Muscle of leg (tissue), 11 donors: ENCODE measurements around the gene COL6A1. TPM values are rescaled to one million over a fixed set of nuclear protein-coding genes. Genes with fewer than 3 reads are reported as not detected.

ENCODE experiments used
- DNase-seq: peaks from one replicate; pipeline ENCODE4 v3.0.0; 2013
- H3K27ac ChIP-seq: one replicate; pipeline ENCODE4 v1.5.1; 2013; ENCODE audit warnings: mild to moderate bottlenecking, low read length, control low read depth
- H3K27me3 ChIP-seq: one replicate; pipeline ENCODE4 v1.6.1; 2013; ENCODE audit warnings: low read length; ENCODE audit not compliant: control insufficient read depth, insufficient read depth
- H3K36me3 ChIP-seq: one replicate; pipeline ENCODE4 v1.6.1; 2013; ENCODE audit warnings: low read length; ENCODE audit not compliant: control insufficient read depth, insufficient read depth
- H3K4me1 ChIP-seq: one replicate; pipeline ENCODE4 v1.6.1; 2013; ENCODE audit warnings: low read length; ENCODE audit not compliant: control insufficient read depth, insufficient read depth
- H3K4me3 ChIP-seq: one replicate; pipeline ENCODE4 v1.5.1; 2013; ENCODE audit warnings: low read length, control low read depth
- H3K9me3 ChIP-seq: replicated peaks from 2 replicates; pipeline ENCODE4 v1.6.1; 2013; ENCODE audit warnings: low read depth, low read length; ENCODE audit not compliant: control insufficient read depth
- WGBS: methylation state at CpG from one replicate; pipeline ENCODE4 v1.1.5; 2013; ENCODE audit warnings: missing lambda C conversion rate; ENCODE audit not compliant: insufficient coverage; 5-methylcytosine and 5-hydroxymethylcytosine counted together
- polyA plus RNA-seq, 8 donors: library from polyadenylated mRNA; unstranded; fragments of 120-200 nt; gene quantifications; one replicate each; pipeline versions ENCODE4 v1.2.1 to v1.2.3, GENCODE V29; 2013; ENCODE audit warnings: inconsistent platforms in 1 of 8, low replicate concordance in 1 of 8; ENCODE audit not compliant: insufficient read length in 8 of 8, insufficient read depth in 1 of 8
- total RNA-seq: library from RNA; stranded (reverse); fragments of 120-200 nt; gene quantifications from one replicate; pipeline ENCODE4 v1.2.4, GENCODE V29; 2013

The COL6A1 gene
- total and polyA plus RNA-seq, 9 donors = 292 to 750 (median 533) TPM

DNA sequence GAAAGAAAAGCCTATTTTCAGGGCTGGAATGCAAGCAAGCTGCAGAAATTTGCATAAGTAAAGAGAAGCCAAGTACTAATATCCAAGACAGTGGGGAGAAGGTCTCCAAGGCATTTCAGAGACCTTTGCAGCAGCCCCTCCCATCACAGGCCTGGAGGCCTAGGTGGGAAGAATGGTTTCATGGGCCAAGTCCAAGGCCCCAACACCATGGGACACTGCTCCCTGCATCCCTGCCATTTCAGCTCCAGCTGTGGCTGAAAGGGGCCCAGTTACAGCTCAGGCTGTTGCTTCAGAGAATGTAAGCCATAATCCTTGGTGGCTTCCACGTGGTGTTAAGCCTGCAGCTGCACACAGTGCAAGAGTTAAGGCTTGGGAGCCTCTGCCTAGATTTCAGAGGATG, 16.9 kb upstream of the COL6A1 start:
- WGBS = 27% methylated on average over 1 of the region's 1 CpG
- H3K27ac ChIP-seq = no peak overlapping the region
- no peak overlapping the region for H3K4me3 ChIP-seq
- peaks cover 6% of the 10 kb centered on the region for H3K9me3 ChIP-seq
- H3K4me1 ChIP-seq = peaks cover 2% of the 10 kb centered on the region
- H3K36me3 ChIP-seq = no peaks in the 10 kb centered on the region
- DNase-seq = peak; percentile 74
- no peaks in the 10 kb centered on the region for H3K27me3 ChIP-seq

DNA sequence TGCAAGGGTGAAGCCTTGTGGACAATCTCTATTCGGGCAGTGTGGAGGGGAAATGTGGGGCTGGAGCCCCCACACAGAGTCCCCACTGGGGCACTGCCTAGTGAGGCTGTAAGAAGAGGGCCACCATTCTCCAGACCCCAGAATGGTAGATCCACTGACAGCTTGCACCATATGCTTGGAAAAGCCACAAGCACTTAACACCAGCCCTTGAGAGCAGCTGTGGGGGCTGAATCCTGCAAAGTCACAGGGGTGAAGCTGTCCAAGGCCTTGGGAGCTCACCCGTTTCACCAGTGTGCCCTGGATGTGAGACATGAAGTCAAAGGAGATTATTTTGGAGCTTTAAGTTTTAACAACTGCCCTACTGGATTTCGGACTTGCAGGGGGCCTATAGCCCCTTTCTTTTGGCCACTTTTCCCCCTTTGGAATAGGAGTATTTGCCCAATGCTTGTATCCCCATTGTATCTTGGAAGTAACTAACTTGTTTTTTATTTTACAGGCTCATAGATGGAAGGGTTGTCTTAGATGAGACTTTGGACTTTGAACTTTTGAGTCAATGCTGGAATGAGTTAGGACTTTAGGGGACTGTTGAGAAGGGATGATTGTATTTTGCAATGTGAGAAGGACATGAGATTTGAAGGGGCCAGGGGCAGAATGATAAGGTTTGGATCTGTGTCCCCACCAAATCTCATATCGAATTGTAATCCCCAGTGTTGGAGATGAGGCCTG, 16.3 kb upstream of the COL6A1 start:
- no peaks in the 10 kb centered on the region for H3K27me3 ChIP-seq
- H3K9me3 ChIP-seq = peaks cover 6% of the 10 kb centered on the region
- 60% methylated on average over 3 of the region's 4 CpGs for WGBS
- DNase-seq = no peak
- no peaks in the 10 kb centered on the region for H3K36me3 ChIP-seq
- H3K4me1 ChIP-seq = peaks cover 6% of the 10 kb centered on the region
- no peak overlapping the region for H3K4me3 ChIP-seq
- H3K27ac ChIP-seq = no peak overlapping the region

DNA sequence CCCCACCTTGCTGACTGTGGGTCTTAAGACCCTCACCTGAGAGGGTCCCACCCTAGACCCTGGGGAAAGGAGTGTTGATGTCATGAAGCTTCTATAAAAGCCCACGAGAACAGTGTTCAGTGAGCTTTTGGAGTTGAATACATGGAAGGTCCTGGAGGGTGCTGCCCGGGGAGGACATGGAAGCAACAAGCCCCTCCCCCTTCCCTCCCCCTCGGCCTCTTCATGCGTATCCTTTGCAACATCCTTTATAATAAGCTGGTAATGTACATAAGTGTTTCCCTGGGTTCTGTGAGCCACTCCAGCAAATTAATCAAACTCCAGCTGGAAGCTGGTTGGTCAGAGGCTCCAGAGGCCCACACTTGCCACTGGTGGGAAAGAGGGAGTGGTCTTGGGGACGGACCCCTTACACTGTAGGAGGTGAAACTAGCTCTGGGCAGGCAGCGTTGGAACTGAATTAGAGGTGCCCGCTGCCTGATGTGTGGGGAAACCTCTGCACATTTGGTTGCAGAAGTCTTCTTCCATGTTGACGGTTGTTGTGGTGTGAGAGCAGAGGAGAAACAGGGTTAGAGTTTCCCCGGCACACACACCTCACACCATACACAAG, 14.7 kb upstream of the COL6A1 start:
- WGBS = 70% methylated on average over 2 of the region's 9 CpGs
- H3K4me1 ChIP-seq = peaks cover 22% of the 10 kb centered on the region
- no peaks in the 10 kb centered on the region for H3K27me3 ChIP-seq
- peaks cover 6% of the 10 kb centered on the region for H3K9me3 ChIP-seq
- H3K4me3 ChIP-seq = no peak overlapping the region
- no peaks in the 10 kb centered on the region for H3K36me3 ChIP-seq
- no peak for DNase-seq
- H3K27ac ChIP-seq = no peak overlapping the region

DNA sequence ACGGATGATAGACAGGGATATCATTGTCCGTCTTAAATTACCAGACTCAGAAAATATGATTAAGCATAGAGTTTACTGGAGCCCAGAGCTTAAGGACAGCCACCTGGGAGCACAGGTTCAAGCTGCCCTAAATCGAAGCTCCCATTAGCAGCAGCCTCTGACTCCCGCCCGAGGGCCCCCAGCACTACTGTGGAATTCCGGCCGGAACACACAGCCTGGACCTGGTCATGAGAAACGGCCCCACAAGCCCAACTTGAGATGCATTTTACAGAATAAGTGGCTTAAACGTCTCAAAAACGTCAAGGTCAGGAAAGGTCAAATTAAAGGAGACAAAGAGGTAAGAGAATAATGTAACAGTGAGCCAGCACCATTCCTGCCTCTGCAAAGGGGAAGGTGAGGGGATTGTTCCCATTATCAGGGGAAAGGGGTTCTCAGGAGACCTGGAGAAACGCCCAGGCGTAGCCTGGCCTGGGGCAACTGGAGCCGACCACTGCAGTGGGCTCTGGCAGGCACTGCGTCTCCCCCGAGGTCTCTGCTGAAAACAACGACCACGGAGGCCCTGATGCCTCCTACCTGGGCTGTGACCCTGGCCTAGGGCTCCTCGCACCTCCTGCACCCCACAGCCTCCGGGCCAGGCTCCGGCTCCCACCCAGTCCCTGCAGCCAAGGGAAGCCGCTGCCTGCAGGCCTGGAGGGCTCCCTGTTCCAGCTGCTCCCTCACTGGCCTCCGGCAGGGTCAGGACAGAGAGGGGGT, 11.5 kb upstream of the COL6A1 start:
- Histone ChIP-seq H3K36me3 (no peaks in the 10 kb centered on the region), H3K27me3 (no peaks in the 10 kb centered on the region), H3K27ac (peak overlapping the region; percentile 99), H3K4me3 (no peak overlapping the region), H3K9me3 (no peaks in the 10 kb centered on the region), H3K4me1 (peaks cover 52% of the 10 kb centered on the region)
- 51% methylated on average over 20 of the region's 22 CpGs for WGBS
- DNase-seq = no peak

DNA sequence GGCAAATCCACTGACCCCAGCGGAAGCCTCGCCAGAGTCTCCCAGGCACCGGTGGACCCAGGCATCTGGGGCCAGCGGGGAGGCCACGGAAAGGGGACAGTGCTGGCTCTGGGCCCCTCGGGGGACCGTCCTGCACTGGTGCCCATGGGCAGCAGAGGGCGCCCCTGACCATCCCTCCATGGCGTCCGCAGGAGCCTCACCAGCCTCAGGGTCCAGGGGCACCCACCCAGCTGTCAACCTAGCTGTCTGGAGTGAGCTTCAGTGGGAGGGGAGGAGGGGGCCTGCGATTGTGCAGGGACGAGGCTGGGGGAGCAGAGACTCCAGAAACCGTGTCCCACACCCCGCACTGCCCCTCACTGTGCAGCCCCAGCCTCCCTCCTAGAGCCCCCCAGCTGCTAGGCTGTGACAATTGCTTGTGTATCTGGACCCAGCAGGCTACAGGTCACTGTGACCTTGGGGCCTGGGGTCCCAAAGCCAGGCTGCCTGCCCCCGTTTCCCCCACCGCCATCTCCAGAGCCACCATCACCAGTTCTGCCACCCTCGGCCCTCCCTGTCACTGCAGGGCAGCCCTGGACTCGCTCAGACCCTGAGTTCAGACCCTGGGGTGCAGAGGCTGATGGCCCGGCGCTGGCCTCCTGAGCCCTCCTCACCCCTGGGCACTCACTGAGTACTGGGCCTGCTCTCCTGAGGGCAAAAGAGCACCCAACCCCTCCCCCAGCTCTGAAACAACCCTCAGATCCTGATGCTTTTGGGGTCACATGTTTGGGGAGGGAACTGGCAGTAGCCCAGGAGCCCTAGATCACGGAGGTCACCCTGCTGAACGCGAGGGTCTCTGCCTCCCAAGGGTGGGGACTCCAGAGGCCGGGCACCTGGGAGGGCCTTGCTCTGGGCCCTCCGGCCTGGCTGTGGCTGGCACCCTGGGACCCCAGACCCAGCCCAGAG, 10.6 kb upstream of the COL6A1 start:
- peak; percentile 80 for DNase-seq
- Histone ChIP-seq H3K27me3 (no peaks in the 10 kb centered on the region), H3K4me3 (no peak overlapping the region), H3K9me3 (no peaks in the 10 kb centered on the region), H3K27ac (peak overlapping the region; percentile 99), H3K4me1 (peaks cover 55% of the 10 kb centered on the region), H3K36me3 (no peaks in the 10 kb centered on the region)
- 28% methylated on average over 18 of the region's 25 CpGs for WGBS

DNA sequence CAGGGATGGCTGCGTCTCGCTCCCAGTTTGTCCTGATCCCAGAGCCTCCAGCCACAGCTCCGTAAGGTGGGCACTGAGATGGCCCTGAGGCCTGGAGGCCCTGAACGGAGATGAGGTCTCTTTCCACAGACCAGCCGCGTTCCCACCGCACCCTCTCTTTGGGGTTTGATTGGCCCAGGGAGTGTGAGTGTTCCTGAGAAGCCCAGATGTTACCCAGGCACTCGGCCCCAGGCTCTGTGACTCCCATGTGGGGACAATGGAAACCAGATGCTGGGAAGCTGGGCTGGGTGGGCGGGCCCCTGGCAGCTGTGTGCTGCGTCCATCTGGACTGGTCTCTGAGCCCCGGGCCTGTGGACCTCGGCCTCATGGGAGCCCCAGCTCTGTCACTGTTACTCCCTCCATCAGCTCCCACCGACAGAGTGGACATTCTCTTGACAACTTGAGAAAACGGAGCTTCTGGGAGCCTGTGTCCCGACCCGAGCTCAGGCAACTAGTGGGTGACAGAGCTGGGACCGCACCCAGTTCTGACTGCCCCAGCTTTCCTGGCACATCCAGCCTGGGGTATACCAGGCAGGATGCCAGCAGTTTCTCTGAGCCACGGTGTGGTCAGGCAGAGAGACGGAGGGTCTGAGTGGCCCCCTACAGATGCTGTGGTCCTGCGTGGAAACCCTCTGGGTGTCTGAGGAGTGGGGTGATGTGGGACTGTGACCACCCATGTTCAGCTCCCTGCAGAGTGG, 9.8 kb upstream of the COL6A1 start:
- H3K27me3 ChIP-seq = no peaks in the 10 kb centered on the region
- no peaks in the 10 kb centered on the region for H3K36me3 ChIP-seq
- H3K27ac ChIP-seq = peak overlapping the region; percentile 99
- no peaks in the 10 kb centered on the region for H3K9me3 ChIP-seq
- peaks cover 59% of the 10 kb centered on the region for H3K4me1 ChIP-seq
- WGBS = 14% methylated on average over 20 of the region's 20 CpGs
- no peak overlapping the region for H3K4me3 ChIP-seq
- DNase-seq = peak; percentile 93

- WGBS = 5% methylated on average over 16 of the region's 19 CpGs
- Histone ChIP-seq H3K36me3 (no peaks in the 10 kb centered on the region), H3K27me3 (no peaks in the 10 kb centered on the region), H3K27ac (peak overlapping the region; percentile 99), H3K9me3 (no peaks in the 10 kb centered on the region), H3K4me1 (peaks cover 64% of the 10 kb centered on the region), H3K4me3 (peak overlapping the region; percentile 23)
- DNase-seq = peak; percentile 78
Measured at GRCh38 chr21:45972353-45972715, 9.2 kb upstream of the COL6A1 start.

- peak; percentile 99 for DNase-seq
- peaks cover 66% of the 10 kb centered on the region for H3K4me1 ChIP-seq
- peak overlapping the region; percentile 99 for H3K27ac ChIP-seq
- H3K9me3 ChIP-seq = no peaks in the 10 kb centered on the region
- H3K27me3 ChIP-seq = no peaks in the 10 kb centered on the region
- H3K36me3 ChIP-seq = no peaks in the 10 kb centered on the region
- H3K4me3 ChIP-seq = peak overlapping the region; percentile 41
- under 1% methylated on average over 56 of the region's 58 CpGs for WGBS
Measured at GRCh38 chr21:45972716-45973474, 8.7 kb upstream of the COL6A1 start.
